Retina (tissue), 1 donor: ENCODE measurements around the gene STRAP.
A peak's percentile ranks its signal among the peaks of the same experiment; 100 is the strongest.

Experiments
- DNase-seq: peaks from one replicate; pipeline ENCODE4 v3.0.0-alpha.2; 2016

STRAP gene, protein sequence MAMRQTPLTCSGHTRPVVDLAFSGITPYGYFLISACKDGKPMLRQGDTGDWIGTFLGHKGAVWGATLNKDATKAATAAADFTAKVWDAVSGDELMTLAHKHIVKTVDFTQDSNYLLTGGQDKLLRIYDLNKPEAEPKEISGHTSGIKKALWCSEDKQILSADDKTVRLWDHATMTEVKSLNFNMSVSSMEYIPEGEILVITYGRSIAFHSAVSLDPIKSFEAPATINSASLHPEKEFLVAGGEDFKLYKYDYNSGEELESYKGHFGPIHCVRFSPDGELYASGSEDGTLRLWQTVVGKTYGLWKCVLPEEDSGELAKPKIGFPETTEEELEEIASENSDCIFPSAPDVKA

DNA sequence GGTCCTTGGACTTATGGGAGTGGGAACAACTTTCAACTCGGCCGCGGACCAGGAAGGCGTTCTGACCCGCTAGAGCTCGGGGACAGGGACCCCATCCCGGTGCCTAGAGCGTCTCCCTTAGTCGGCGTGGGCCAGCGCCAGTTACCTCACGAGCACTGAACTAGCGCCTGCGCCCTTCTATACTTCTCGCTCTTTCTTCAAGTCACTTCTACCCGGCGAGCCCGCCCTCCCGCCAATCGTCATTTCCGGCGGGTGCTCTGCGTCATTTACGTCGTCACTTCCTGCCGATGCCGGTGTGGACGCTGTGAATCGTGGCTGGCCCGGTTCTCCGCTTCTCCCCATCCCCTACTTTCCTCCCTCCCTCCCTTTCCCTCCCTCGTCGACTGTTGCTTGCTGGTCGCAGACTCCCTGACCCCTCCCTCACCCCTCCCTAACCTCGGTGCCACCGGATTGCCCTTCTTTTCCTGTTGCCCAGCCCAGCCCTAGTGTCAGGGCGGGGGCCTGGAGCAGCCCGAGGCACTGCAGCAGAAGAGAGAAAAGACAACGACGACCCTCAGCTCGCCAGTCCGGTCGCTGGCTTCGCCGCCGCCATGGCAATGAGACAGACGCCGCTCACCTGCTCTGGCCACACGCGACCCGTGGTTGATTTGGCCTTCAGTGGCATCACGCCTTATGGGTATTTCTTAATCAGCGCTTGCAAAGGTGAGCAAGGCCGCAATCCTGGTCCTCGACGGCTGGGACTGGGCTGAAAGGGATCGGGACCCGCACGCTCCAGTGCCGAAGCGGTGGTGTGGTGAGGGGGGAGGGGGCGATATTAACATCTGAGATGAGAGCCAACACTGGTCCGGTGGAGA, at the start of gene STRAP:
STRAP (plus strand) TSS at position 270 of the 854 bp plus-strand sequence; CDS start at position 591, 321 bp downstream.
- DNase-seq: peak; percentile 99

DNA sequence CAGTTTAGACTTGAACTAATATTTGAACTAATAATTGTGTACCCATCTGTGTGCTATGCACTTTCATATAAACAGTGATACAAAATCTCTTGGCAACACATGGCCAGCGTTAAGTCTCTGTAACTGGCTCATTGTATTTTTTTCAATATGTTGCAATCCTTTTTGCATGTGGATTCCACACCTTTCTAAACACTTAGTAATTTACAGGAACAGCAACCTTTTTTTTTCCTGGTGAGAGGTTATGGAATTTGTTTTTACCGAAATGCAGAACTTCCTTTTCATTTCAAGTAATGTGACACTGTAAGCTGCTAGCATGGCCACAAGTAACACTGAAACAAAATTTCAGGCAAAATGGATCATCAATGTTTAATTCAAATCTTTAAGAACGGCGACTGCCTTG, 47.6 kb upstream of the STRAP start:
- no peak for DNase-seq

DNA sequence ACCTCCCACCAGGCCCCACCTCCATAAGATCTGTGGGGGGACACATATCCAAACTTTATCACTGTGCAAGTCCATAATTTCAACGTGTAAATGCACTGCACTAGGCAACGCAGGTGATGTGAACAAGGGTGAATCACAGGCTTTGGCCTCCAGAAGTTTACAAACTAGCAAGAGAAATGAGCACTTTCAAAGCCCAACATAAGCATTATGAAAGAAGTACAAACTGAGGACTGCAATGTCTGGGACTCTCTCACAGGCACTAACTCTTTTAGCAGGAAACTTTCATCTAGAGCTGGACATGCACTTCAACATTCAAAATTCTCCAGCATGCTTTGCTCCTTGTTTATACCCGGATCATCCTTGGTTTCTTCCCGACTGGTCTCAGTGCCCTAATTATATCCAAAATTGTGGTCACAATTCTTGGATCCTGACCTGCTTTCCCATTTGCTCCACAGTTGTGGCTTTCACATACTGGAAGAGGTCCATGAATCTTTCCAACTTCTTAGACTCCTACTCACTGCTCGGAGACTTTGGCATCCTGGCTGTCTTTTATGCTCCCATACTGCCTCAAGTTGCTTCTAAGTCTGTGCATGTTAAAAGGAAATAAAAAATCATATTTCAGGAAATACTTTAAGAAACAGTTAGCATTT, 44.9 kb upstream of the STRAP start:
- no peak for DNase-seq

DNA sequence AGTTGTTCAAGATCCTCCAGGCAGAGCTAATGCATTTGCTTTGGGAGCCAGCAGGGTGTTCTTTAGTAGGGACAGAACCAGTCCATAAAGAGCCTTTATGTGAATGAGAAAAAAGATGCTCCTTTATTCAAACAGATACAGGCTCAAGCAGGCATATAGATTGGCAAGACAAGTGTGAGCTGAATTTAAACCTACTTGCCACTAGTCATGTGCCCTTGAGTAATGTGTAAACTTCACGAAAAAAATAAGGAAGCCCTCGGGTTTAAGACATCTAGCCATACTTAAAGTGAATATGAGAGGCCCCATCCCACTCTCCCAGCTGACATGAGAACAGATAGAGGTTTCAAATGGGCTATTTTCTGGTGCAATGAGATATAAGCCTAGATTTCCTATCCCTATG, 43.1 kb upstream of the STRAP start:
- no peak for DNase-seq

DNA sequence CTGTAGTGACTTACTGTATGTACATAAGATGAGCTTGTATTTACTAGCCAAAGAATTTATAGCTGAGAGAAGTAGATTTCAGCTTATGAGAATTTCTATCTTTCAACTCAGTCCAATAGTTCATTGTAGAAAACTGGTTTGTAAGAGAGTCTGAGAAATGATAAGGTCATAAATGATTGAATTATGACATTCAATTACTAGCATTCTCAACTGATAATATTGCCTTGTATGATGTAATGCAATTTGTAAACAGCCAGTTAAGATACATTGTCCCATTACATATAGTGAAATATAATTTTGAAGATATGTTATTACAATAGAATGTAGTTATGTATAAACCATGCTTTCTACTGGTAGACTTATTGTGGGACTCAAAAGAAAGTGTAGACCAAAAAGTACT, 42.5 kb upstream of the STRAP start:
- no peak for DNase-seq

DNA sequence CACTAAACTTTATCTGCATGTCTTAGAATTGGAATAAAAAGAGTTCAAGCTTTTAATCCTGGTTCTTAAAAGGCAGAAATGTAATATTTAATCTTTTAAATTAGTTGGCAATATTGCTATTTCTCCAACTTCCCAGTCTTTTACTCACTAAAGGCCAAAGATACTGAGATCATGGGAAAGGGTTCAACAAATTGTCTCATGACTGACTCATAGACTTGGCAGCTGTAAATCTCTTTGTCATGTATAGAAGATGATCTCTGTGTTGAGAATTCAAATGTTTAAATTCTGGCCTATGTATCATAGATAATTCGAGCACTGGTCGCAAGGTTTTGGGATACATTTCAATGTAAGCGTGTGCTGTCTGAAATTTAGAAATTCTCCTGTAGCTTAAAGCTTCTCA, 40.1 kb upstream of the STRAP start:
- no peak for DNase-seq

DNA sequence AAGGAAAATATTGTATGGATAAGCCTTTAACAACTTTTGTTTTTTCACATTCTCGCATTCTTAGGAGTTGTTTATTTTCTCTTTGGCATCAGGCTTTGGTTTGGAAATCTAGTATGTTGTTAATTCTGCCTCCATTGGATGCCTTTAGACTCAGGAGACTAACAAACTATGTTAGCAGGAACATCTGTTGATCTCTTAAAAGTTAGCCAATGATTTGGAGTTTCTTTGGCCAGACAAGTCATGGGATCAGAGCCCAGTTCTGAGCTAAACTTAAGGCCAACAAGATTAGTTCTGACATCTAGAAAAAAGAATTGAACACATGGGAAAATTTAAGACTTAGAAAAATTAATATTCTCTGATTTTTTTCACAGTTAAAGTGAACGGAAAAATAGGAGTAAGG, 35.3 kb upstream of the STRAP start:
- DNase-seq: no peak

DNA sequence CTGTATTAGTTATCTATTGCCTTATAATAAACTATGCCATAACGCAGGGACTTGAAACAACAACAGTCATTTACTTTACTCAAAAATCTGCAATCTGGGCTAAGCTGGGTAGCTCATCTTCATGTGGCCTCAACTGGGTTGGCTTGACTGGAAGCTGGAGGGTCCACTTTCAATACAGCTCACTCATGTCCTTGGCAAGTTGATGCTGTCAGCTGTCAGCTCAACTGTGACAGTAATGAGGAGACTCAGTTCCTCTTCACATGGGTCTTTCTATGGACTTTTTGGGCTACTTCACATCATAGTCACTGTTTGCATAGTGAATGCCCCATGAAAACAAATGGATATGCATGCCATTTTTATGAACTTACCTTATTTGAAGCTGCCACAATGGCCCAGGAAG, 33.6 kb upstream of the STRAP start:
- no peak for DNase-seq

DNA sequence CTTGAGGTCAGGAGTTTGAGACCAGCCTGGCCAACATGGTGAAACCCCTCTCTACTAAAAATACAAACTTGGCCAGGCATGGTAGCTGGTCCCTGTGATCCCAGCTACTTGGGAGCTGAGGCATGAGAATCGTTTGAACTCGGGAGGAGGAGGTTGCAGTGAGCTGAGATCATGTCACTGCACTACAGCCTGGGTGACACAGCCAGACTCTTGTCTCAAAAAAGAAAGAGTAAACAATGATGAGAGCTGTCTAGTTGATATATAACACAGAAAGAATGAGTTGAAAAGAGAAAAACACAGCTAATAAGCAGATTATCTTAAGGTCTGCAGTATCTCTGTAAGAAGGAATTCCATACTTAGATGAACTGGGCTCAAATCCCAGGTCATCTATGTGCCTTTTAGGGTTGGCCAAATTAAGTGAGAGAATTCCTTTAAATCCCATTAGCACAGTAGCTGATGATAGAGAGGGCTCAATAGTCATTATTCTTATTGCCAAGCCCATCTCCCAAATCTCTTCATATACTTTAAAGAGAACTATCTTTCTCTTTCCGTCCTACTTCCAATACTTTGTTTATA, 31.1 kb upstream of the STRAP start:
- DNase-seq: no peak

DNA sequence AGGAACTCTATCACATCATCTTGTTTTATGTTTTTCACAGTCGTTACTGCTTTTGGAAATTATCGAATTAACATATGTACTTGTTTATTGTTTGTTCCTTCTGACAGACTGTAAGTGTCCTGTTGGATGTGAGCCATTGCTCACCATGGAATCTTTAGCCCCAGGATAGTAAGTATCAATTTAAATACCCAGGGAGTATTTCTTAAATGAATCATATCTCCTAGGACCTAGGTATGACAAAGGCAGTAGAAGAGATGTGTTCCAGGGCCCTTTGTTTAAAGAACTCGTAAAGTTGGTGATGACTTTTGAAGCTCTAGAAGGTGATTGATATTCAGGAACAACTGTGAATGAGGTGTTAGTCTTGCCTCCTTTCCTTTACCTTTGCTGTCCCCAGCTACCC, 30.3 kb upstream of the STRAP start:
- DNase-seq: no peak

DNA sequence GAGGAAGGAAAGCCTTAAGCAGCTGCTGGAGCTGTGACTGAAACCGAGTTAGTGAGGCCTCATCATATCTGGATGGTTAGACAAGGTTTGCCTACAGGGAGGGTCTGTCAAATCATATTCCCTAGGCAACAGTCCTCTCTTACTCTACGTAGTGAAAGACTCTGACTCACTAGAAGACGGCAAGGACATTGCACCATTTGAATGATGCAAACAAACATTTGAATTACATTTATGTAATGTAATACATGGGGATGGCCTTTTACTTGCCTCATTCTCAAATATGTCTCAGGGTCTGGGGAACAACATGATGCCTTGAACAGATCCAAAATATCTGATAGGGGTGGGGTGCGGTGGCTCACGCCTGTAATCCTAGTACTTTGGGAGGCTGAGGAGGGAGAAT, 29.8 kb upstream of the STRAP start:
- no peak for DNase-seq

DNA sequence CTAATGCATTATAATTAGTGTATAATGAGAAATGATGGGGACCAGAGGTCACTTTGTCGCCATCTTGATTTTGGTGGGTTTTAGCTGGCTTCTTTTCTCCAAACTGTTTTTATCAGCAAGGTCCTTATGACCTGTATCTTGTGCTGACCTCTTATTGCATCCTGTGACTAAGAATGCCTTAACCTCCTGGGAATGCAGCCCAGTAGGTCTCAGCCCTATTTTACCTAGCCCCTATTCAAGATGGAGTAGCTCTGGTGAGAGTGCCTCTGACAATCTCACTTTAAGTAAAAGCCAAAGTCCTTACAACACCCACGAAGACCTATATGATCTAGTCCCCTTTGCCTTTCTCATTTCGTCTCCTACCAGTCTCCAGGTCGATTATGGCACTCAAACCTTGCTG, 28.3 kb upstream of the STRAP start:
- DNase-seq: no peak

DNA sequence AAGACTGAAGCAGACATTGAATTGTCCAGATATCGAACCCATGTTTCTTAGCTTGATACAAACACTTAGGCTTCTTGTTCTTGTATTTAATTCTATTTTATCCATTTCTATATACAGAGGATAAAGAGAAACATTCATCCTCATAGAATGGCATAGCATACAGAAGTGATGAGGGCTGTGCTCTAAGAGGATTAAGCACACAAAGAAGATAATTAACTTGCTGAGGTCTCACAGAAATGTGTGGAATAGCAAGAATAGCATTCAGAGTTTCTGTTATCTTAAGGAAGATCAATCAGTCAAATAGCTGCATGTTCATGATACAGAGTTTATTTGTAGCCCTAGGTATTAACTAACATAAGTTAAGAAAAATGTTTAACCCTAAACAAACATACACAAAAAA, 27.3 kb upstream of the STRAP start:
- no peak for DNase-seq

DNA sequence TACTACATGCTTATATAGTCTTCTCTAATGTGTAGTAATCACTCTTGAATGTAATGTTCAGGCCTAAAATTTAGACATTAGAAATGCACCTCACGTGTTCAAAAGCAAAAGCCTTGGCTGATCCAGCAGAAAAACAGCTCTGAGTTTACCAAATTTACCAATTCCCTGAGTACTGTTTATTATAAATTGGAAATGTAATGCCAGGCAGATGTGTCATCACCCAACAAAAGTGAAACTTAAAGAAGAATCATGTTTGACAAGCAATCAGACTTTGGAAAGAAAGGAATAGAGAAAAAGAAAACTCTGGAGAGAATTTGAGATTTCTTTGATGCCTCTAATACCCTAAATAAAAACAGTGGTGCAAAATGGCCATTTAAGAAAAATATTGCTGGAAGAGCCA, 26.5 kb upstream of the STRAP start:
- no peak for DNase-seq

DNA sequence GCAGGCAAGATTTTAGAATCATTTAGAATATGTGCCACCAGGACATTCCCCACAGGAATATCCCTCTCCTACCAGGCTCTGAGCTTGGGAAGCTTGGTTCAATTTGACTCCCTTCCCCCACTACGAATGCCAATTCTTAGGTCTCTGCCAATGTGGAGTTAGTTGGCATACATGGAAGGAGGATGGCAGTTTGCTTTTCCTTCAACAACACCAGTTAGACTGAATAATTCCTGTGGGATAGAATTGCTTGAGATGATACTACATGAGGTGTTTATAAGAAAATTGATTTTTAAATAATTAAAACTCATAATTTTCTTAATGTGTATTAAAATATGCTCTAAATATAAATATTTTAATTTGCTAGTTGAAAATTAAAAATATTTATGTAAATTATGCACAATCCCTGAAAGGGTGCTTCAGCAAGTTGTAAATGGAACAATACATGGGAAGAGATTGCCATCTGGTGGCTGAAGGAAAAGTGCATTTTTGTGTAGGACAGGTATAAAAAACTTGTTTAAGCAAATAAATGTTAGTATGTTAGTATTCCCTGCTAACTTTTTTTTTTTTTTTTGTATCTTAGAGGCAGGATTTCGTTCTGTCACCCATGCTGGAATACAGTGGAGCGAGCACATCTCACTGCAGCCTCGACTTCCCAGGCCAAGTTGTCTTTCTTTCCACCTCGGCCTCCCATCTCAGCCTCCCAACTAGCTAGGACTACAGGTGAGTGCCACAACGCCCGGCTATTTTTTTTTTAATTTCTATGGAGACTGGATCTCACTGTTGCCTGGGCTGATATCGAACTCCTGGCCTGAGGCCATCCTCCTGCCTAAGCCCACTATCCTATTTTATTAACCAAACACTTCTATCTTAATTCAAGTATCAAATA, 25.8 kb upstream of the STRAP start:
- peak; percentile 42 for DNase-seq

DNA sequence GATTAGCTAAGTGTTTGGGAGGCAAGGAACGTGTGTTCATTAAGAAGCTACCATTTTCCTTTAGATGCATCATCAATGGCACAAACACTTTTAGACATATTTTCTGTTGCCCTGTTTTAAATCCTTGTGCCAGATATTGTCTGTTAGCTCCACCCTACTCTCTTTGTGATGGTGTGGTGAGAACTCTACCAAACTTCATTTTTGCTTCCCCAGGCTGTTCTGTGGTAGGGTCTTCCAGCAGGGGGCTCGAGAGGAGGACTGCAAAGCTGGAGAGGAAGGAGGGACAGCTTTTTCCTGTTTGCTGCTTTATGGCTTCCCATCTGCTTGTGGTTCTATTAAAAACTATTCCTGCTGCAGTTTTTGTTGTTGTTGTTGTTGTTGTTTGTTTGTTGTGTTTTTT, 23.8 kb upstream of the STRAP start:
- DNase-seq: peak; percentile 19

DNA sequence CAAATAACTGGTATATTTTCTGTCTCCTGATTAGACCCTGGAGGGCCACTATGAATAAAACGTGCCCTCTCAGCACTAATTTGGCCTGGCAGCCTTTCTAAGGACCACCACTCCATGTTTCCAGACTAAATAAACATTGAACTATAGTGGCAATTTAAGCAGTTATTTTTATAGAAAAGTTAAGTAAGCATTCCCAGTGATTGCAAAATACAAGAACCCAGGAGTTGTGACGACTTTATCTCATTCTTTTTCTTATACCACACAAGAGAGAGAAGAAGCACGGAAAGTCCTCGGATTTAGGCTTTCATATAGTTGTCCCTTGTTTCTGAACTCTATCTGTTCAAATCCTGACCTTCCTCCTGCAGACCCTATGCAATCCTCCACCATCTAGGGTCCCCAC, 23.1 kb upstream of the STRAP start:
- DNase-seq: no peak

DNA sequence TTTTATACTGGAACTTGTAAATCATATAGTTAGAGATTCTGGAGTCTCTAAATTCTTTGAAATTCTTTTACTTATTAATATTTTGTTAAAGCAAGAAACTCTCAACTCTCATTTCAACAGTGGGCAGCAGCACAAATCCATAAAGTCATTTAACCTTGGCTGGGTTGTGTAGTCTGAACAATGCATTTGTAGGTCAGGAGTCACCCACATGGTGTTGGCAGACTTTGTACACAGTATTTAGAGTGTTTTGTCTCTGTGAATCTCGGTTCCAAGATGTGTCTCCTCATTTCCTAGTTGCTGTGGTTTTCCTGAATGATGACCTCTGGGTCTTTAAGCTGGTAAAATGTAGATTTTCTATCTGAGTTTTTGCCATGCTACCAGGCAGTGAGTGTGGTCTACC, 20.8 kb upstream of the STRAP start:
- DNase-seq: no peak

DNA sequence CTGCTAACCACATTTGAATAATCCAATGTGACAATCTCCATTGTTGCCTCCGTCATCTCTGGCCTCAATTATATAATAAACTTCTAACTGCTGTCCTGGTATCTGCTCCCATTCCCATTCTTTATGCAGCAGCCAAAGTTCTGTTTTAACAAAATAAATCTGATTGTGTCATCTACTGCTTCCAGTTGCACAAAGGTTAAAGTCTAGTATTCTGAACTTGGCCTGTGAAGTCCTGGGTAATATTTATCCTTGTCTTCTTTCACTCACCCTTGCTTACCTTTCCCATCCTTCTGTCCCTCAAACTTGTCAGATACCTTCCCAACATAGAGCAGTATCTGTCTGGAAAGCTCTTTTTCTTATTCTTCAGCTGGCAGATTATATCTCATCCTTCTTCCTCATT, 19.3 kb upstream of the STRAP start:
- DNase-seq: peak; percentile 27

DNA sequence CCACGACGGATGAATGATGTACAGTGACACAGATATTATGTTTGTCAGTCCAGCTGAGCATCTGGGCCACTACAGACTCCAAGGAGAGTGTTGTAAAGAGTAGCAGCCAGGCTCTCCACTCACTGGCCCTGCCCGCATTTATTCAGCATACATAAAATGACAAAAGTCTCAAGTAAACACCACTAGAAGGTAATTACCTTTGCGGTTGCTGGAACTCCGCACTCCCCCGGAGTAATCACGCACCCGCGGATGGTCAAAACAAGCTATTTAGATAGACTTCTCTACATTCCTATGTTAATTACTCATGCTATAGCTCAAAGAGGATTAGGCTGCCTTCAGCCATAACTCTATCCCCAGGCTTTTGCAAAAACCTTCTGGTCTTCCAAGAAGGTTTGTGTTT, 18.8 kb upstream of the STRAP start:
- no peak for DNase-seq

DNA sequence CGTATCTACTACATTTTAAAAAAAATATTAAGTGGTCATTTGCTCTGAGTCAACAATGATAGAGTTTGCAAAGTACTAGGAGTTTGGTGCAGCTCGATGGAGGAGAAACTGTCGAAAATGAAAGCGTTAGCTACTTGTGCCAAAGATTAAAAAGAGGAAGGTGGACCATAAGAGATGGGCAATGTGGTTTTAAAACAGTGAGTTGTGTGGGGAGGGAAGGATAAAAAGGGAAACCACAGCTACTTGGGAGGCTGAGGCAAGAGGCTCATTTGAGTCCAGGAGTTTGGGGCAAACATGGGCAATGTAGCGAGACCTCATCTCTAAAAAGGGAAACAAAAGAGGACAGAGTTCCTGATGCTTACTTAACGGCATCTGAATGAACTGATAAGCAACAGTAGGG, 18.2 kb upstream of the STRAP start:
- DNase-seq: no peak

DNA sequence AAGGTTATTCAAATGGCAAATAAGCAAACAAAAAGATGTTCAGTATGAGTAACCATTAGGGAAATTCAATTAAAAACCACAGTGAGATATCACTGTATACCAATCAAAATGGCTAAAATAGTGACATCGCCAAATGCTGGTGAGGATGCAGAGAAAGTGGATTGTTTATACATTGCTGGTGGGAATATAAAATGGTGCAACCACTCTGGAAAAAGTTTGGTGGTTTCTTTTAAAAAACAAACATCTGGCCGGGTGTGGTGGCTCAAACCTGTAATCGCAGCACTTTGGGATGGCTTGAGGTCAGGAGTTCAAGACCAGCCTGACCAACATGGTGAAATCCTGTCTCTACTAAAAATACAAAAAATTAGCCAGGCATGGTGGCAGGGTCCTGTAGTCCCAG, 14.0 kb upstream of the STRAP start:
- no peak for DNase-seq

DNA sequence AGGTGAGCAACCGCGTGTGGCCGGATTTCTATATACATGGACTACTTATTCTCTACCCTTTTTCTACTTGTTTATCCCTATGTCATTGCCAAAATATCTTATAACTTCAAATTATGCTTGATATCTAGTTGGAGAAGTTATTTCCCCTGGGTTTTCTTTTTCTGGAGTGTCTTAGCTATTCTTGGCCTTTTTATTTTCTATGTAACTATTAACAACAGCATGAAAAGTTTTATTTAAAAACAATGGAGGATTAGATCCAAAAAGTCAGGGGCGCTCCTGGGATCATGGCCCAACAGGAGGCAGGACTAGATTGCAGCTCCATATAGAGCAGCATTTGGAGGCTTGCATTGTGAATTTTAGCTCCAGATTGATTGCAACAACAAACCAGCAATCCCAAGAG, 8.6 kb upstream of the STRAP start:
- DNase-seq: no peak
